ENCODE data around the gene DLX3. TPM values are rescaled to one million over a fixed set of nuclear protein-coding genes. Genes with fewer than 3 reads are reported as not detected.

DLX3 gene
- total RNA-seq, 2 experiments from 2014 or later = not detected

DNA sequence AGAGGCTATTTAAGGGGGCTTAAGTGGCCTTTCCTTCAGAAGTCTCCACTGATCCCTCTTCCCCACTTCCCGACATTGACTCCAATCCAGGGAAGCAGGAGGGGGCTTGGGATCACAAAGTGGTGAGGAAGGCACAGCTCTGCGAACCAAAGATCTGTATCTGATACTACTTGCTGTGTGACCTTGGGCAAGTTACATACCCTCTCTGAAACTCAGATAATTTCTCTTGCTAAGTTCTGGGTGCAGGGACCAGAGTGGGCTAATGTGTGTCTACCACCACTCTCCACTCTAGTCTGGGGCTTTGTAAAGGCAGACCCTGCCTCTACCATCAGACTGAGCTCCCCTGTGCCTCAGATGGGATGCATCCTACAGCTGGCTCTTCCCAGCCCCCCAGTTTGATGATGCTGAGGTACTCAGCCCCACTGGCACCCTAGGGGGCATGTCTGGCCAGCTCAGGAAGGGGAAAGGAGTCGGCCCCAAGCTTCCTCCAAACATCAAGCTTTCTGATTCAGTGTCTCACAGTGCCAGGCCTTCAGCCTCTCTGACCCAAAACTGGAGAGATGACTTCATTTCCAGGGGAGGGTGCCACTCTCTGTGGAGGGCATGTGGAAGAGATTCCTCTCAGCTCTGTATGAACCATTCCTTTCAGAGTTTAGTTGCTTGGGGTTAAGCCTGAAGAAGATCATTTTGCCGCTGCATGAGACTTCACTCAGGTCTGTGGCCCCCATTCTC lies 15.1 kb downstream of the DLX3 start:
- Histone ChIP-seq H3K36me3 (ENCODE audit: insufficient read depth, low read length) (no peaks in the 10 kb centered on the region), H3K4me1 (ENCODE audit: insufficient read depth, low read length, poor library complexity, severe bottlenecking) (no peaks in the 10 kb centered on the region), H3K9me3 (ENCODE audit: low read length) (no peaks in the 10 kb centered on the region), H3K4me2 (ENCODE audit: low read length) (no peak overlapping the region), H3K79me2 (ENCODE audit: insufficient read depth, low read depth, low read length) (no peaks in the 10 kb centered on the region), H4K20me1 (ENCODE audit: insufficient read depth, low read length) (no peaks in the 10 kb centered on the region), H3K4me3 (ENCODE audit: low read depth, low read length, poor library complexity, severe bottlenecking) (no peak overlapping the region), H3K9me2 (ENCODE audit: insufficient read depth, low read length) (no peaks in the 10 kb centered on the region), H2AFZ (ENCODE audit: low read length) (no peak overlapping the region), H3K27ac (ENCODE audit: low read depth, low read length, poor library complexity, severe bottlenecking) (no peak overlapping the region)
- TF ChIP-seq, protein P1, sequence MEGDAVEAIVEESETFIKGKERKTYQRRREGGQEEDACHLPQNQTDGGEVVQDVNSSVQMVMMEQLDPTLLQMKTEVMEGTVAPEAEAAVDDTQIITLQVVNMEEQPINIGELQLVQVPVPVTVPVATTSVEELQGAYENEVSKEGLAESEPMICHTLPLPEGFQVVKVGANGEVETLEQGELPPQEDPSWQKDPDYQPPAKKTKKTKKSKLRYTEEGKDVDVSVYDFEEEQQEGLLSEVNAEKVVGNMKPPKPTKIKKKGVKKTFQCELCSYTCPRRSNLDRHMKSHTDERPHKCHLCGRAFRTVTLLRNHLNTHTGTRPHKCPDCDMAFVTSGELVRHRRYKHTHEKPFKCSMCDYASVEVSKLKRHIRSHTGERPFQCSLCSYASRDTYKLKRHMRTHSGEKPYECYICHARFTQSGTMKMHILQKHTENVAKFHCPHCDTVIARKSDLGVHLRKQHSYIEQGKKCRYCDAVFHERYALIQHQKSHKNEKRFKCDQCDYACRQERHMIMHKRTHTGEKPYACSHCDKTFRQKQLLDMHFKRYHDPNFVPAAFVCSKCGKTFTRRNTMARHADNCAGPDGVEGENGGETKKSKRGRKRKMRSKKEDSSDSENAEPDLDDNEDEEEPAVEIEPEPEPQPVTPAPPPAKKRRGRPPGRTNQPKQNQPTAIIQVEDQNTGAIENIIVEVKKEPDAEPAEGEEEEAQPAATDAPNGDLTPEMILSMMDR (conservative IDR thresholded peaks at IDR 0.05; ENCODE audit: low read length) = no peak
- TF ChIP-seq EZH2phosphoT487 (IDR thresholded peaks at IDR 0.05; ENCODE audit: borderline replicate concordance, low read depth, low read length) = no peak
- intact Hi-C loops (cut with micrococcal nuclease; ENCODE audit: unreplicated experiment) = no loop called here
- CTCF ChIA-PET (ENCODE audit: unreplicated experiment) = no interaction called here
- no peak for DNase-seq (ENCODE audit: low spot score)
- POLR2A ChIA-PET = interaction anchor here (0.5 kb wide), 1 partner anchor 104 kb away, joined by 3 read pairs; no protein-coding TSS in a partner anchor
- no TSS peak for BruUV-seq (replicated peaks)

DNA sequence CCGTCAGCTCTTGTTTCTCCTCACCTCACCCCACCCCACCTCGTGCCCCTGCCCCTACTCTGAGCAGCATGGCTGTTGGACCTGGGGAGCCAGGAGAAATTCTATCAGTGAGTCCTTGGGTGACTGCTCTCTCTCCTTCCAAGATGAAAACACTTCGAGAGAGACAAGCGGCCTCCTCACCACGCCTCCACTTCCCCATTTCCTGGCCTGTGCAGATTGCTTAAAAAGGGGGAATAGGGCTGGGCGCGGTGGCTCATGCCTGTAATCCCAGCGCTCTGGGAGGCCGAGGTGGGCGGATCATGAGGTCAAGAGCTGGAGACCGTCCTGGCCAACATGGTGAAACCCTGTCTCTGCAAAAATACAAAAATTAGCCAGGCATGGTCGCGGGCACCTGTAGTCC lies 16.5 kb downstream of the DLX3 start:
- ChIA-PET CTCF (ENCODE audit: unreplicated experiment) (interaction anchor here (1.4 kb wide), 1 partner anchor 19 kb away, joined by 3 read pairs; no protein-coding TSS in a partner anchor), POLR2A (interaction anchor here (0.5 to 1.1 kb wide), 2 partner anchors 18 to 334 kb away, joined by 4 read pairs; no protein-coding TSS in a partner anchor)
- BruUV-seq (replicated peaks) = no TSS peak

More for the DNA sequence above, 16.5 kb downstream of the DLX3 start:
- intact Hi-C loops (cut with micrococcal nuclease; ENCODE audit: unreplicated experiment) = no loop called here
- Histone ChIP-seq H2AFZ (ENCODE audit: low read length) (no peak overlapping the region), H3K36me3 (ENCODE audit: insufficient read depth, low read length) (no peaks in the 10 kb centered on the region), H4K20me1 (ENCODE audit: insufficient read depth, low read length) (no peaks in the 10 kb centered on the region), H3K4me3 (ENCODE audit: low read depth, low read length, poor library complexity, severe bottlenecking) (no peak overlapping the region), H3K9me2 (ENCODE audit: insufficient read depth, low read length) (no peaks in the 10 kb centered on the region), H3K4me1 (ENCODE audit: insufficient read depth, low read length, poor library complexity, severe bottlenecking) (no peaks in the 10 kb centered on the region), H3K4me2 (ENCODE audit: low read length) (no peak overlapping the region), H3K27ac (ENCODE audit: low read depth, low read length, poor library complexity, severe bottlenecking) (no peak overlapping the region), H3K79me2 (ENCODE audit: insufficient read depth, low read depth, low read length) (no peaks in the 10 kb centered on the region), H3K9me3 (ENCODE audit: low read length) (no peaks in the 10 kb centered on the region)
- TF ChIP-seq, protein P1 (conservative IDR thresholded peaks at IDR 0.05; ENCODE audit: low read length) = no peak
- TF ChIP-seq EZH2phosphoT487 (IDR thresholded peaks at IDR 0.05; ENCODE audit: borderline replicate concordance, low read depth, low read length) = no peak
- DNase-seq (ENCODE audit: low spot score) = no peak
